ENCODE data around the gene SLC8A1. TPM values are rescaled to one million over a fixed set of nuclear protein-coding genes. Genes with fewer than 3 reads are reported as not detected.

The SLC8A1 gene
- total RNA-seq (2014; rRNA removed; shearing (Covaris generic); ENCODE audit: low replicate concordance), result 9.6 and 12.4 TPM in 2 replicates

DNA sequence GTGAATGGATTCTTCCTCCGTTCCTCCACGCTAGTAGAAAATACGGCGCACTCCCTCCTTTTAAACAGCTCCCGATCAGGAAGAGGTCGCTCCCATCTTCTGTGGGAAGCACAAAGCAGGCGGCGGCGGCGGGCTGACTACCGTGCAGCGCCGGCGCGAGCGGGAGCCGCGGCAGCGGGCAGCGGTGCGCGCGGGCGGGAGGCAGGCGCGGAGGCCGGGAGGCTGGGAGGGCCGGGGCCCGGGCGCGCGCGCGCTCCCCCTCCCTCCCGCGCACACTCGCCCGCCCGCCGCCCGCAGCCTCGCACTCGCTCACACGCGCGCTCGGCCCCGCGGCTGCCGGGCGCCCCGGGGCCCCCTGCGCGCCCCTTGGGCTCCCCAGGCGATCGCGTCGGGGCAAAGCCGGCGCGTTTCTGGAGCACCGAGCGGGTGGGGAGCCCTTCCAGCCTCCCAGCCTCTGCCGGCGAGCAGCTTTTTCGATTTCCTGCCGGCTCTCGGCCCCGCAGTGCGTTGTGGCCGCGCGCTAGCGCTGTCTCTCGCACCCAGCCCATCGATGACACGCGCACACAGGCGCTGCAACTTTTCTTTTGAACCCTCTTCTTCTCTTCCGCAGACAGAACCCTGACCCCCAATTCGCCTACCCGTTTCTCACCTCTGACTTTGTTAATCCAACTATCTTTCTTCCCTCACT, at the start of gene SLC8A1:
SLC8A1 (minus strand) TSS at position 173 of the 688 bp plus-strand sequence.
- in situ Hi-C loops (cut with HindIII; ENCODE audit: low pct_unique_long_range_greater_than_20kb, low sequenced_read_pairs), result no loop called here
- peak; percentile 52 for DNase-seq (ENCODE audit: low read depth)

- DNase-seq (ENCODE audit: low read depth), result no peak
- in situ Hi-C loops (cut with HindIII; ENCODE audit: low pct_unique_long_range_greater_than_20kb, low sequenced_read_pairs), result no loop called here
Observed at GRCh38 chr2:40499437-40499836, 47.5 kb upstream of the SLC8A1 start.

DNA sequence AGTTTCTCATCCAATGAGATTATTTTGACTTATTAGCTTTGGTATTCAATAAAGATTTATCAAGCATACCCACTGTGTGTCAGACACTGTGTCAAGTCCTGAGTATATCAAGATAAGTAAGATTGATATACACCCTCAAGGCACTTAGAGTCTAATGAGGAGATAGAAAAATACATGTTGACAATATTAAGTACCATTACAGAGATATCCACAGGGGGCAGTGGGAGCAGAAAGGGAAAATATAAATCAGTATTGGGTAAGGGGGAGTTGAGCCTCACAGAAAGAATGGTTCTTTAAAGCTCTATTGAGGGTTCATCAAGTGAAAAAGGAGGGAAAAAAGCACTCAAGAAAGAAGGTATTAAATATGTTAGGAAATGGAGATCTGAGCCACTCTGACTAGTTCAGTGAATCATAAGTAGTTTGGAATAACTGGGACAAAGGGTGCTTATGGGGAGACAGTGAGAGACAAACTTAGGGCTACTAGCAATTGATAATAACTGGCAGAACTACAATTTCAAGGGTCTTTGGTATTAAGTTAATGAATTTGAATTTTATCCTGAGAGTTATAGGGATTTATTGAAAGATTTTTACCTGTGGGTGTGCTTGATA, 45.5 kb upstream of the SLC8A1 start:
- in situ Hi-C loops (cut with HindIII; ENCODE audit: low pct_unique_long_range_greater_than_20kb, low sequenced_read_pairs), result no loop called here
- DNase-seq (ENCODE audit: low read depth), result no peak

DNA sequence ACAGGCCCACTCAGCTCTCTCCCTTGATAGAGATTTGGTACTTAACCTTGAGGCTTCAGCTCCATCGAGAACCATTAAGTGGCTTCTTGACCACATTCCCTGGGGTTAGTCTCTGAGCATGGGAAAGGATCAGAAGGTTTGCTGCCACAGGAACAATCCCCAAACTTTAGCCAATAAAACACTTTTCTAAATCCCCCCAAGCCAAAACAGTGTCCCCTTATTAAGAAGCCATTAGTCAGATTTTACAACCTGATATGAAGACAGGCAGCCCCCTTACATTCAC, 37.7 kb upstream of the SLC8A1 start:
- DNase-seq (ENCODE audit: low read depth), result no peak
- in situ Hi-C loops (cut with HindIII; ENCODE audit: low pct_unique_long_range_greater_than_20kb, low sequenced_read_pairs), result no loop called here

- DNase-seq (ENCODE audit: low read depth), result no peak
Observed at GRCh38 chr2:40488927-40489677, 37.2 kb upstream of the SLC8A1 start.

GRCh38 chr2:40488101-40488601, 36.3 kb upstream of the SLC8A1 start:
- in situ Hi-C loops (cut with HindIII; ENCODE audit: low pct_unique_long_range_greater_than_20kb, low sequenced_read_pairs), result no loop called here
- DNase-seq (ENCODE audit: low read depth), result peak; percentile 72

More at GRCh38 chr2:40488927-40489677, 37.2 kb upstream of the SLC8A1 start:
- in situ Hi-C loops (cut with HindIII; ENCODE audit: low pct_unique_long_range_greater_than_20kb, low sequenced_read_pairs), result no loop called here

DNA sequence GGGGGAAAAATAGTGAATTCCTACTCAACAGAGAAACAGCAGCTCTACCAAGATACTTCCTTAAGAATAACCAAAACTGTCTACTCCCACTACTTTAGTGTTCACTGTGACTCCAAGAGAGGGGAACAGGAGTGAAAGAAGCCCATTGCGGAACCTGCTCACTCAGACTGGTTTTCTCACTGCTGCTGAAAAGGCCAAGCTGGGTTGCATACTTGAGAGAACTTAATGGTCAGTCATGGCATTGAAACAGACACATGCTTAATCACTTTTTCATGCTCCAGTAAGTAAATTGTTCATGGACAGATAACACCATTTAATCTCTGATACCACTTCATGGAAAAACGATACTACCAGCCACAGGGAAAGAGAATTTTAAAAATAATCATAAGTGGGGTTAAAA, 35.7 kb upstream of the SLC8A1 start:
- in situ Hi-C loops (cut with HindIII; ENCODE audit: low pct_unique_long_range_greater_than_20kb, low sequenced_read_pairs), result no loop called here
- DNase-seq (ENCODE audit: low read depth), result no peak

DNA sequence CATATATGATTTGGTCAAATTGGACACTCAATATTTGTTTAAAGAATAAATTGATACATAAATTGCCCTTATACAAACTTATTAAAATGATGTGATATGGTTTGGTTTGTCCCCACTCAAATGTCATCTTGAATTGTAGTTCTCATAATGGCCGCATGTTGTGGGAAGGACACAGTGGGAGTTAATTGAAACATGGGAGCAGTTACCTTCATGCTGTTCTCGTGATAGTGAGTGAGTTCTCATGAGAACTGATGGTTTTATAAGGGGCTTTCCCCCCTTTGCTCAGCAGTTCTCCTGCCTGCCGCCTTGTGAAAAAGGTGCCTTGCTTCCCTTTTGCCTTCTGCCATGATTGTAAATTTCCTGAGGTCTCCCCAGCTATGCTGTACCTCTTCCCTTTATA, 34.0 kb upstream of the SLC8A1 start:
- DNase-seq (ENCODE audit: low read depth), result no peak
- in situ Hi-C loops (cut with HindIII; ENCODE audit: low pct_unique_long_range_greater_than_20kb, low sequenced_read_pairs), result no loop called here

DNA sequence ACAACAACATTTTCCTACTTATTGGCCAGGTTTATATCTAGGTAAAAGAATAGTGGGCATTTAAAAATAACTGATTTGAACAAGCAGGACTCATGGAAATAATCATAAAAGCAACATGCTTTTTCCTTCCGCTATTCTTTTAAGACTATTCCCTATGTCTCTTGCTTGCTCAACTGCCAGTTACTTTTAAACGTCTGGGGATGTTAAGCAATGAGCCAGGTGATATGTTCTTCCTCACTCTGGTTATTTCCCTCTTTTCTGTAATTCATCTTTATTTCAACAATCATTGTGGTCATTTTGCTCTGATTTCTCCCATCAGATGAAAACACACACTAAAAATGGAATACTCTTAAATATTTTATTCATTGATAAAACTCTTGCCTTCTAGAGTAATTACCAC, 33.4 kb upstream of the SLC8A1 start:
- no peak for DNase-seq (ENCODE audit: low read depth)
- in situ Hi-C loops (cut with HindIII; ENCODE audit: low pct_unique_long_range_greater_than_20kb, low sequenced_read_pairs), result no loop called here

DNA sequence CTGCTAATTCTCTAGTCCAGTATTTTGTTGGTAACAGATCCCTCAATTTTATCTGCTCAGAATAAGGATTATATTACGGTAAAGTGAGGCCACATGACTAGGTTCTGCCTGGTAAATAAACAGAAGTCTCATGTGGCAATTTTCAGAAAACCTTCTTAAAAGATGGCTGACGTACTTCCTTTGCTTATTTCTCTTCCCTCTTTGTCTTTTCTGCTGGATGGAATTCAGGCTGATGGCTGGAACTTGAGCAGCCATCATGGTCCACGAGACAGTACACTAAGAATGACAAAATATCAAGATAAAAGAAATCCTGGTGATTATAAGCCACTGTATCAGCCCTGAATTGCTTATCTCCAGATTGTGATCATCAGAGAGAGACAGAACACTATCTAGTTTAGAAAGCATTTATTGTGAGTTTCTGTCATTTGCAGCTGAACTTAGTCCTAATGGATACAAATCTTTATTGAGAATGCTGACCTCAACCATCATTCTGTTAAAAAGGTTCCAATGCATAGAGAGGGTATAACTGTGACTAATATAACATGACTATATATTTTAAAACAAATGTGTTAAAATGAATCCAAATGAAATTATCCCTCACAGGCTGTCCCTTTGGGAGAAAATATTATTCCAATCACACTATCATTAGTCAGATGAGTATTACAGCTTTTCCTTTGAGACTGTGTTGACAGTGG, 31.8 kb upstream of the SLC8A1 start:
- DNase-seq (ENCODE audit: low read depth), result no peak
- in situ Hi-C loops (cut with HindIII; ENCODE audit: low pct_unique_long_range_greater_than_20kb, low sequenced_read_pairs), result no loop called here

- in situ Hi-C loops (cut with HindIII; ENCODE audit: low pct_unique_long_range_greater_than_20kb, low sequenced_read_pairs), result no loop called here
Observed at GRCh38 chr2:40480596-40480995, 28.7 kb upstream of the SLC8A1 start.

DNA sequence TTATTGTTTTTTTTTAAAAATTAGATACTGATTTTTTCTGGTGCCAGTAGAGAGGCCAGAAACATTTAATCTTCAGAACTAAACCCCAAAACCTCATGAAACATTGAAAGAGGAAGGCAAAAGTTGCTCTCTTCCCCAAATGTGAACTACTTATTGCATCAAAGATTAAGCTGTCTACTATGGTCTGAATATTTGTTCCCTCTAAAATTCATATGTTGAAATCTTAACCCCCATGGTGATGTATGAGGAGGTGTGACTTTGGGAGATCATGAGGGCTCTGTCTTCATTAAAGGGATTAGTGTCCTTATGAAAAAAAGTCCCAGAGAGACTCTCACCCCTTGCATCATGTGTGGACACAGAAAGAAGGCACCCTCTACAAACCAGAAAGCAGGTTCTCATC, 28.2 kb upstream of the SLC8A1 start:
- DNase-seq (ENCODE audit: low read depth), result no peak
- in situ Hi-C loops (cut with HindIII; ENCODE audit: low pct_unique_long_range_greater_than_20kb, low sequenced_read_pairs), result no loop called here

More at GRCh38 chr2:40480596-40480995, 28.7 kb upstream of the SLC8A1 start:
- DNase-seq (ENCODE audit: low read depth), result no peak

GRCh38 chr2:40477361-40477760, 25.5 kb upstream of the SLC8A1 start:
- no peak for DNase-seq (ENCODE audit: low read depth)
- in situ Hi-C loops (cut with HindIII; ENCODE audit: low pct_unique_long_range_greater_than_20kb, low sequenced_read_pairs), result no loop called here

- in situ Hi-C loops (cut with HindIII; ENCODE audit: low pct_unique_long_range_greater_than_20kb, low sequenced_read_pairs), result no loop called here
- no peak for DNase-seq (ENCODE audit: low read depth)
Observed at GRCh38 chr2:40476436-40476835, 24.5 kb upstream of the SLC8A1 start.

GRCh38 chr2:40474306-40474705, 22.4 kb upstream of the SLC8A1 start:
- in situ Hi-C loops (cut with HindIII; ENCODE audit: low pct_unique_long_range_greater_than_20kb, low sequenced_read_pairs), result no loop called here
- DNase-seq (ENCODE audit: low read depth), result no peak

DNA sequence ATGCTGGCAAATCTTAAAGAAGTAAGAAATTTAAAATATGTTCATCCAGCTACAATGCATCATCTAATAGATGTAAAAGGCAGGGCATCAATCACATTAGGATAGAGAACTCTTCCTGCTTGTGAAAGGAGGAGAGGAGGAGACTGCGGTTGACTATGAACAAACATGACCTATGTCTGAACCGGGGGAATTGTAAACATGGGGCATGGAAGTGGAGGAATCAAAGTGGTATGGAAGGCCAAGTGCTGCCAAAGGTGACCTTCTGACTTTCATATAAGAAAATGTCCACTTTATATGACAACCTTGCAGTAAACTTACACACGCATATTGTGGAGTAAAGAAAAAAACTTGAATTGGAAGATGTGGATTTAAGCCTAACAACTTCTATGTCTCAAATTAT, 20.0 kb upstream of the SLC8A1 start:
- in situ Hi-C loops (cut with HindIII; ENCODE audit: low pct_unique_long_range_greater_than_20kb, low sequenced_read_pairs), result no loop called here
- DNase-seq (ENCODE audit: low read depth), result no peak

DNA sequence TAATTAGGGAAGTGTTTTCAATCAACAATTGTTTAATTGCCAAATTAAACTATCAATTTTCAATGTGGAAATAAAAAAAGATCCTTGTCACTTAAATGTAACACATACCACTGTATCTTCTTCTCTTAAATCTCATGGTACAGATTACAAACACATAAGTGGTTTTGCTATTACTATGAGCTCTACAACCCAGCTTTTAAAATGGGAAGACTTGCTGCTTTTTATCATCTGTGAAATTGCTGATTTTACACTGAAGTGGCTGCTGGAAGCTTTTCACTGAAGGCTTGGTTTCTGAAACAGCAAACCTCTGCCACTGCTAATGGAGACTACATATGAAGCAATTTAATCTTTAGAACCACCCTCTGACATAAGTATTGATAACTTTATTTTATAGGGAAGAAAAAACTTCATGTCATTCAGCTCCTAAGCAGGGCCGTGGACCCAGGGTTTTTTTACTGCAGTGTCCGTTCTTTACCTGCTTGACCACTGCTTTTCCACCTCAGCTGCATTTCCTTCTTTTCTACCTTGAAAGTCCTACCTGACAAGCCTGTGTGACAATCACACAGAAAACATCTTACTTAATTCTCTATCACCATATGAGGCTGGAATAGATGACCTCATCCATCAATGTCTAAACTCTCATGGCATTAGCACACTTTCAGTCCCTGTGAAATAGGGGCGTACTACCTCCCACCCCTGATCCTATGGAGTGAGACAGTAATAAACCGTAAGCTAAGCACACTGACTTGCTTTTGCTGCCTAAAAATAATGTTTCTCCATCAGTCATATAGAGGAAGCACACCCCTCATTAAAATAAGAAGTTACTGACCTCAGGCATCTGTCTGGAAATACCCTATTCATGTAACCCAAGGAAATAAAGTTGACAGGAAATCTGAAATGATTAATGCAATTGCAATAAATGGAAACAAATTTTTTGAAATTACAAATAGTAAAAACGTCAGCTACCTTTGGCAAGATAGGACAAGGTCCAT, 19.2 kb upstream of the SLC8A1 start:
- in situ Hi-C loops (cut with HindIII; ENCODE audit: low pct_unique_long_range_greater_than_20kb, low sequenced_read_pairs), result no loop called here
- no peak for DNase-seq (ENCODE audit: low read depth)

All from Caki2 (cell line).